ENCODE data around the gene PFKFB3. TPM values are rescaled to one million over a fixed set of nuclear protein-coding genes. Genes with fewer than 3 reads are reported as not detected.
"Not testable (repeated sequence)": the region's sequence is repeated elsewhere in the genome, so short reads cannot be mapped to it uniquely, and the experiment has no call there.

The PFKFB3 gene
- polyA plus RNA-seq, 1 experiment: 24.3 TPM

DNA sequence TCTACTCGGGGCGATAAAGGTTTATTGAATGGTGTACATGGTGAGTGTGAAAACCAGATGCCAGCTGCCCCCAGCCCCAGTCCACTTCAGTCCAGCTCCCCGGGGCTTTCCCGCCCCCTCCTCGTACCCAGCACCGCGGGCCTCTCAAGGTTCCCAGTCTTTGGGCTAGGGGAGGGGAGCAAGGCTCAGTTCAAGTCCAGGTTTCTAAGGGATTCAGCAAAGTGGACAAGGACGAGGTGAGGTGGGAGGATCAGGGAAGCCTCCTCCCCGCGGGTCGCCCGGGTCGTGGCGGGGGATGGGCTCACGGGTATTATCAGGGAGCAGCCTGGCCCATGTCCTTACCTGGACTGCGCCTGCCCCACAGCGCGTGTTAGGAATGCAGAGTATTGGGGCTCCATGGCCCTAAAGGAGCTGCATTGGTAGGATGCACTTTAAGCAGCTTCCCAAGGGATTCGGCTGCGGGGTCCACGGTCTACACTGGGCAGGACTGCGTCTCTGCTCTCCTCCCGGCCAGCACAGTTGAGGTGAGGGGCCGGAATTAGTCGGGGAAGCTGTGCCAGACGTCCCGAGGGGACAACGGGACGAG, 541 bp upstream of the PFKFB3 start:
- DNase-seq (ENCODE audit: low read depth, low spot score): no peak
- no peaks in the 10 kb centered on the region; the same call in 1 of the 2 replicates for H3K9me3 ChIP-seq (ENCODE audit: control insufficient read depth, insufficient read depth, low read length)
- peak overlapping the region; percentile 11 for H3K27ac ChIP-seq (ENCODE audit: low read depth, low read length)
- POLR2A ChIA-PET: interaction anchor here (0.6 to 5.1 kb wide), 36 partner anchors 10 to 519 kb away, joined by 3 to 176 read pairs (median 4); partner anchors contain the start of genes ANKRD16 and FBH1
- H3K4me3 ChIP-seq (ENCODE audit: low read depth, low read length): peak overlapping the region; percentile 55
- no peaks in the 10 kb centered on the region for H3K27me3 ChIP-seq (ENCODE audit: control insufficient read depth, insufficient read depth, low read length)
- CTCF ChIA-PET: interaction anchor here (0.6 to 8.2 kb wide), 42 partner anchors 8 to 470 kb away, joined by 3 to 221 read pairs (median 4); no protein-coding TSS in a partner anchor
- TF ChIP-seq, protein P1, sequence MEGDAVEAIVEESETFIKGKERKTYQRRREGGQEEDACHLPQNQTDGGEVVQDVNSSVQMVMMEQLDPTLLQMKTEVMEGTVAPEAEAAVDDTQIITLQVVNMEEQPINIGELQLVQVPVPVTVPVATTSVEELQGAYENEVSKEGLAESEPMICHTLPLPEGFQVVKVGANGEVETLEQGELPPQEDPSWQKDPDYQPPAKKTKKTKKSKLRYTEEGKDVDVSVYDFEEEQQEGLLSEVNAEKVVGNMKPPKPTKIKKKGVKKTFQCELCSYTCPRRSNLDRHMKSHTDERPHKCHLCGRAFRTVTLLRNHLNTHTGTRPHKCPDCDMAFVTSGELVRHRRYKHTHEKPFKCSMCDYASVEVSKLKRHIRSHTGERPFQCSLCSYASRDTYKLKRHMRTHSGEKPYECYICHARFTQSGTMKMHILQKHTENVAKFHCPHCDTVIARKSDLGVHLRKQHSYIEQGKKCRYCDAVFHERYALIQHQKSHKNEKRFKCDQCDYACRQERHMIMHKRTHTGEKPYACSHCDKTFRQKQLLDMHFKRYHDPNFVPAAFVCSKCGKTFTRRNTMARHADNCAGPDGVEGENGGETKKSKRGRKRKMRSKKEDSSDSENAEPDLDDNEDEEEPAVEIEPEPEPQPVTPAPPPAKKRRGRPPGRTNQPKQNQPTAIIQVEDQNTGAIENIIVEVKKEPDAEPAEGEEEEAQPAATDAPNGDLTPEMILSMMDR (IDR thresholded peaks at IDR 0.05; ENCODE audit: low read depth, low read length): no peak

DNA sequence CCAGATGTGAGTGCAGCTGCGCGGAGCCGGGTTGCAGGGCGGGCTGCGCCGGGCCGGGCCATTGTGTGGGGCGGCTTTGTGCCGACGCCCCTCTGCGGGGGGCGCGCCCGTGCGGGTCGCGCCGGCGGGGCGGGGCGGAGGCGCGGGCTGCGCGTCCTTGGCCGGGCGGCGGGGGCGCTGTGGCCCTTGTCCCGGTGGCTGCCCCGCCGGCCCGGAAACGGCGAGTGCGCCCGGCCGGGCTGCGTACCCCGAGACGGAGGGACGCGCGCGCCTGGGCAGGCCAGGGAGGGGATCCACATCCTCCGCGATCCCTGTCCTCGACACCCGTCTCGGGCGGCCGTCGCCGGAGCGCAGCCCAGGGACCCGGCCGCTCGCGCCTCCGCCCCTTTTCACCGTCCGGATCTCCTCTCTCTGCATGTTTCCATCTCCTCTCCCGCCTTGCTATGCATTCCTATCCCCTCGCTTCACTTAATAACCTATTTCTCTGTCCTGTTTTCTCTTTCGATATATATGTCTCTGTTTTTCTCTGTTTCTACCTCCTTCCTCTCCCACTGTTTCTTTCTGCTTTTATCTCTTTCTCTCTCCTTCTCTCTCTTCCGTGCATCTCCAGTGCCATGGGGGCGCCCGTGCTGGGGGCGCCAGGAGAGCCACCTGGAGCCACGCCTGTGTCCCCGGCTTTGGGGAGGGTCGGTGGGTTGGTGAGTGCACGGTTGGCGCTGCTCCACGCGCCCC, 765 bp downstream of the PFKFB3 start:
- DNase-seq (ENCODE audit: low read depth, low spot score): no peak
- no peaks in the 10 kb centered on the region; the same call in 1 of the 2 replicates for H3K9me3 ChIP-seq (ENCODE audit: control insufficient read depth, insufficient read depth, low read length)
- peak overlapping the region; percentile 80 for H3K4me3 ChIP-seq (ENCODE audit: low read depth, low read length)
- ChIA-PET POLR2A (interaction anchor here (0.6 to 5.1 kb wide), 26 partner anchors 9 to 655 kb away, joined by 3 to 176 read pairs (median 4); no protein-coding TSS in a partner anchor), CTCF (interaction anchor here (0.5 to 8.2 kb wide), 23 partner anchors 9 to 518 kb away, joined by 3 to 221 read pairs (median 5); no protein-coding TSS in a partner anchor)
- TF ChIP-seq, protein P1 (IDR thresholded peaks at IDR 0.05; ENCODE audit: low read depth, low read length): peak; percentile 26
- H3K27ac ChIP-seq (ENCODE audit: low read depth, low read length): peak overlapping the region; percentile 90
- no peaks in the 10 kb centered on the region for H3K27me3 ChIP-seq (ENCODE audit: control insufficient read depth, insufficient read depth, low read length)

DNA sequence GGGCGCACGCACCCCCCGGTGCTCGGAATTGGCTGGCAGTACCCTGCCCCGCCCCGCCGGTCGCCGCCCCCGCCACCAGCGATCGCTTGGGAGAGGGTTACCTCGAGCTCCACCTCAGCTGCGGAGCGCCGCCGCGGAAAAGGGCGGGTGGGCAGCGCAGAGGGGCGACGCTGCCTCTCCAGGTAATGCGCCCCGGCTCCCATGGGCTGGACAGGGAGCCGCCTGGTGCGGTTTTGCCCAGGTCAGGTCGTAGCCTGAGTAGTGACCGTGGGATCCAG, 1.3 kb downstream of the PFKFB3 start:
- no peaks in the 10 kb centered on the region for H3K27me3 ChIP-seq (ENCODE audit: control insufficient read depth, insufficient read depth, low read length)
- H3K4me3 ChIP-seq (ENCODE audit: low read depth, low read length): peak overlapping the region; percentile 80
- ChIA-PET POLR2A (interaction anchor here (0.7 to 5.1 kb wide), 3 partner anchors 195 to 202 kb away, joined by 3 to 176 read pairs (median 3); no protein-coding TSS in a partner anchor), CTCF (interaction anchor here (1.8 to 8.2 kb wide), 2 partner anchors 197 to 202 kb away, joined by 5 to 221 read pairs; no protein-coding TSS in a partner anchor)
- no peak for DNase-seq (ENCODE audit: low read depth, low spot score)
- H3K27ac ChIP-seq (ENCODE audit: low read depth, low read length): peak overlapping the region; percentile 71
- H3K9me3 ChIP-seq (ENCODE audit: control insufficient read depth, insufficient read depth, low read length): no peaks in the 10 kb centered on the region; the same call in 1 of the 2 replicates
- TF ChIP-seq, protein P1 (IDR thresholded peaks at IDR 0.05; ENCODE audit: low read depth, low read length): no peak

DNA sequence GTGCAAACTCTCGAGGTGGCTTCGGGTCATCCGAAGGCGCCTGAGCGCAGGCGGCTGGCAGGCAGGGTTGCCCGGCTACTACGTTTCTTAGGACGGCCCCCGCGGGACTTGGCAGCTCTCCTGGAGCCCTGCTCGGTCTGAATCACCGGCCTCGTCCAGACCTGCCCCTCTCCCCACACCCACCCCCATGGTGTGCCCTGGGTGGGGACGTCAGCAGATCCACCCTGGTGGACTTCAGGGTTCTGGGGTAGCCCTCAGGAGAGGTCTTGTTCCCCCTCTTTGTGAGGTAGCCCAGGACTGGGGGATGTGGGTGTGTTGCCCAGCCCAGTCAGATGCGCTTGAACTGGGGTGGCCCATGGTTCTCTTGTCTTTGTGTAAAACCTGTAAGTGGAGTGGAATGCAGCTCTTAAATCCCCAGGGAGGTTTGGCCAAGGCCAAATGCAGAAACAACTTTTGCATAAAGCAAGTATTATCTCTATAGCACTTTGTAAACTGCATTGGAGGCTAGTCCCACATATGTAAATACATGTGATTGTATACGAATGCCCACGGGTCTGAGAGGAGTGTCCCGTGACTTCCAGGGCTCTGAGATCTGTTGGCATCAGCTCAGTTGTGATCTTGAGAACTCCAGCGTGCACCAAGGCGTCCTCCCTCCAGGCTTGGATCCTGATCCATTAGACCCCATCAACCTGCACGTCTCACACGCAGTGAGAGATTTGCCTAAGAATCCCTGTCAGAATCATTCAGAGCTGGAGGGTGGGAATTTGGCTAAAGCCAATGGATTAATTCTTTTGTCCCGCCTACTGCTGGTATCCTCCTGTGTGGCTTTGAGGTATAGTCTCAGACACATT, 1.8 kb downstream of the PFKFB3 start:
- Histone ChIP-seq H3K27me3 (ENCODE audit: control insufficient read depth, insufficient read depth, low read length) (no peaks in the 10 kb centered on the region), H3K27ac (ENCODE audit: low read depth, low read length) (peak overlapping the region; percentile 71), H3K9me3 (ENCODE audit: control insufficient read depth, insufficient read depth, low read length) (no peaks in the 10 kb centered on the region; the same call in 1 of the 2 replicates), H3K4me3 (ENCODE audit: low read depth, low read length) (peak overlapping the region; percentile 80)
- no peak for DNase-seq (ENCODE audit: low read depth, low spot score)
- TF ChIP-seq, protein P1 (IDR thresholded peaks at IDR 0.05; ENCODE audit: low read depth, low read length): no peak
- ChIA-PET CTCF (interaction anchor here (1.8 to 8.2 kb wide), 2 partner anchors 196 to 201 kb away, joined by 5 to 221 read pairs; no protein-coding TSS in a partner anchor), POLR2A (interaction anchor here (0.7 to 5.1 kb wide), 4 partner anchors 116 to 202 kb away, joined by 3 to 176 read pairs (median 3); partner anchors contain the start of gene RBM17)

DNA sequence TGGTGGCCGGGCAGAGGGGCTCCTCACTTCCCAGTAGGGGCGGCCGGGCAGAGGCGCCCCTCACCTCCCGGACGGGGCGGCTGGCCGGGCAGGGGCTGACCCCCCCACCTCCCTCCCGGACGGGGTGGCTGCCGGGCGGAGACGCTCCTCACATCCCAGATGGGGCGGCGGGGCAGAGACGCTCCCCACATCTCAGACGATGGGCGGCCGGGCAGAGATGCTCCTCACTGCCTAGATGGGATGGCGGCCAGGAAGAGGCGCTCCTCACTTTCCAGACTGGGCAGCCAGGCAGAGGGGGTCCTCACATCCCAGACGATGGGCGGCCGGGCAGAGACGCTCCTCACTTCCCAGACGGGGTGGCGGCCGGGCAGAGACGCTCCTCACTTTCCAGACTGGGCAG, 3.8 kb downstream of the PFKFB3 start:
- H3K9me3 ChIP-seq (ENCODE audit: control insufficient read depth, insufficient read depth, low read length); POLR2A ChIA-PET; H3K4me3 ChIP-seq (ENCODE audit: low read depth, low read length); CTCF ChIA-PET; DNase-seq (ENCODE audit: low read depth, low spot score); H3K27me3 ChIP-seq (ENCODE audit: control insufficient read depth, insufficient read depth, low read length); H3K27ac ChIP-seq (ENCODE audit: low read depth, low read length): not testable (repeated sequence)

All from AG04450 (cell line).